Activated B cell treated with CpG ODN at 0.5 μM for 24 hours (primary cell): Measurements from ENCODE around the gene ELOVL5. TPM values are rescaled to one million over a fixed set of nuclear protein-coding genes. Genes with fewer than 3 reads are reported as not detected.
"Not testable (repeated sequence)": the region's sequence is repeated elsewhere in the genome, so short reads cannot be mapped to it uniquely, and the experiment has no call there.

Source experiments
- ATAC-seq: fragments of 200-7000 bp; cut with Tn5 transposase; one replicate; pipeline ENCODE4 v1.10.0; 2021; ENCODE audit warnings: low read depth, mild to moderate bottlenecking, moderate library complexity
- CTCF ChIA-PET: fragments of 350-600 bp; sonication (Branson Sonifier 250); formaldehyde crosslinking; loops from one replicate; lab custom pipeline; 2021; ENCODE audit warnings: antibody characterized with exemption; lab: Charles Lee
- POLR2A ChIA-PET: fragments of 350-600 bp; sonication (Branson Sonifier 250); formaldehyde crosslinking; loops from one replicate; lab custom pipeline; 2021; ENCODE audit warnings: antibody characterized with exemption; lab: Charles Lee
- DNase-seq: peaks from one replicate; pipeline ENCODE4 v3.0.0; 2022
- H3K27ac Mint-ChIP-seq: one replicate; pipeline ENCODE4 v1.8.0; 2020; ENCODE audit warnings: mixed read lengths
- H3K27me3 Mint-ChIP-seq: one replicate; pipeline ENCODE4 v1.8.0; 2021; ENCODE audit warnings: mixed read lengths
- H3K36me3 Mint-ChIP-seq: one replicate; pipeline ENCODE4 v1.8.0; 2021; ENCODE audit warnings: low read depth, mixed read lengths
- H3K4me1 Mint-ChIP-seq: one replicate; pipeline ENCODE4 v1.8.0; 2021; ENCODE audit warnings: mixed read lengths
- H3K4me3 Mint-ChIP-seq: one replicate; pipeline ENCODE4 v1.8.0; 2020; ENCODE audit warnings: mild to moderate bottlenecking, mixed read lengths
- H3K9me3 Mint-ChIP-seq: one replicate; pipeline ENCODE4 v1.8.0; 2020; ENCODE audit warnings: mixed read lengths
- intact Hi-C: fragments of 100-400 bp; cut with micrococcal nuclease; formaldehyde crosslinking; loops from one replicate; pipeline ENCODE4 v1.15.1; 2024
- total RNA-seq: library from RNA; stranded (reverse); gene quantifications from 2 replicates; pipeline ENCODE4 v1.2.3, GENCODE V29; 2022
- TF ChIP-seq, protein P1 (sequence below): fragments of 200-600 bp; IDR thresholded peaks from one replicate; pipeline ENCODE4 v1.8.0; 2022; ENCODE audit warnings: antibody characterized with exemption, mild to moderate bottlenecking

The ELOVL5 gene
- total RNA-seq, 1 donor from 2014 or later, result 127 TPM

DNA sequence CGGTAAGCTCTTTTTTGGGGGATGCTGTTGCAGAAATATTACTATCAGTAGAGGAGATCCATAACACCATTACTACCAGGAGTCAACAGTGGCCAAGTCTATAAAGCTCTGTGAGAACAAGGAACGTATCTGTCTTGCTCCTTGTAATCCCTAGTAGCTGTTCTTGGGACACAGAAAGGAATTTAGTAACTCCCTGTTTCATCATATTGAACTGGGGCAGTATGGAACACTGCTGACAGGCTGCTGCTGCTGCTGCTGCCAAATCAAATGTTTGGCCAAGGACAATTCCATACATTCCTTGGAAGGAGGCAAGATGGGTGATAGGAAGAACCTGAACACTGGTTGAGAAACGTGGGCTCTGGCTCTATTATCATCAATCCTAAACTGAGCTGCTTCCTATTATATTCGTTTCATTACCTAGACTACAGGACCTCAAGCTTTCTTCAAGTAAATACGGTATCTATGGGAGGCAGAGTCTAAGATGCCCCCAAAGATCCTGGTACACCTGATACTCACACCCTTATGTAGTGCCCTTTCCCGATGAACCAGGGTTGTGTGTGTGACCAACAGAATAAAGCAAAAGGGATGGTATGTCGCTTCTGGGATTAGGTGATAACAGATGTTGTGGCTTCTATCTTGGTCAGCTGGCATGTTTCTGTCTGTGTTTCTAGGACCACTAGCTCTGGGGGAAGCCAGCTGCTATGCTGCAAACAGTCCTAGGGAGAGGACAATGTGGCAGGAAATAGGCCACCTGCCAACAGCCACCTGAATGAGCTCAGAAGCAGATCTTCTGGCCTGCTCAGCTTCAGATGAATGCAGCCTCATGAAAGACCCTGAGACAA lies 39.5 kb downstream of the ELOVL5 start:
- peak; percentile 34 for ATAC-seq
- TF ChIP-seq, protein P1, sequence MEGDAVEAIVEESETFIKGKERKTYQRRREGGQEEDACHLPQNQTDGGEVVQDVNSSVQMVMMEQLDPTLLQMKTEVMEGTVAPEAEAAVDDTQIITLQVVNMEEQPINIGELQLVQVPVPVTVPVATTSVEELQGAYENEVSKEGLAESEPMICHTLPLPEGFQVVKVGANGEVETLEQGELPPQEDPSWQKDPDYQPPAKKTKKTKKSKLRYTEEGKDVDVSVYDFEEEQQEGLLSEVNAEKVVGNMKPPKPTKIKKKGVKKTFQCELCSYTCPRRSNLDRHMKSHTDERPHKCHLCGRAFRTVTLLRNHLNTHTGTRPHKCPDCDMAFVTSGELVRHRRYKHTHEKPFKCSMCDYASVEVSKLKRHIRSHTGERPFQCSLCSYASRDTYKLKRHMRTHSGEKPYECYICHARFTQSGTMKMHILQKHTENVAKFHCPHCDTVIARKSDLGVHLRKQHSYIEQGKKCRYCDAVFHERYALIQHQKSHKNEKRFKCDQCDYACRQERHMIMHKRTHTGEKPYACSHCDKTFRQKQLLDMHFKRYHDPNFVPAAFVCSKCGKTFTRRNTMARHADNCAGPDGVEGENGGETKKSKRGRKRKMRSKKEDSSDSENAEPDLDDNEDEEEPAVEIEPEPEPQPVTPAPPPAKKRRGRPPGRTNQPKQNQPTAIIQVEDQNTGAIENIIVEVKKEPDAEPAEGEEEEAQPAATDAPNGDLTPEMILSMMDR, result no peak
- peak overlapping the region; percentile 92 for H3K27ac Mint-ChIP-seq
- peak overlapping the region; percentile 57 for H3K4me3 Mint-ChIP-seq
- intact Hi-C loops, result no loop called here
- no peaks in the 10 kb centered on the region for H3K27me3 Mint-ChIP-seq
- CTCF ChIA-PET, result interaction anchor here (1.1 to 2.2 kb wide), 4 partner anchors 9 to 102 kb away, joined by 3 to 12 read pairs (median 6); no protein-coding TSS in a partner anchor
- peaks cover 84% of the 10 kb centered on the region for H3K4me1 Mint-ChIP-seq
- H3K9me3 Mint-ChIP-seq, result no peaks in the 10 kb centered on the region
- POLR2A ChIA-PET, result interaction anchor here (0.9 to 2.6 kb wide), 9 partner anchors 10 to 174 kb away, joined by 3 to 10 read pairs (median 4); partner anchors contain the start of gene ELOVL5
- no peak for DNase-seq
- peaks cover 33% of the 10 kb centered on the region for H3K36me3 Mint-ChIP-seq

DNA sequence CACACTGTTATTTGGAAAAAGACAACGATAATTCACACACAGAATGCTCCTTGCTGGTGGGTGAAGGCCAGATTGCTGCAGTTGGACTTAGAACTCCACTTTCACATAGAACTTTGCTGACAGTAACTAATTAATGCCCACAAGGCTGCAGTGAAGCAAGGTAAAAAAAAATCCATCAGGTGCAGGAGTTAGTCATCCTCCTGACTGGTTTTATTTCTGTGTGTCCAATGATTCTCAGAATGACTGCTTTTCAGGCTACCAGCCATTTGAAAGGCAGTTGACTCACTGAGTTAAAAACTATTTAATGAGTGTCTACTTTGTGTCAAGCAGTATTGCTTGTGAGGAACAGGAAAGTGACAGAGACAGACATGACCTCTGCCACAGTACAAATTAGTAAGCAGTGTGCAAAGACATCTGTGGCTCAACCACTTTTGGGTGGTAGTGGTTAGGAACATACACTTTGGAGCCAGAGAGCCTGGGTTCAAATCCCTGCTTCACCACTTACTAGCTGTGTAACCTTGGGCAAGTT lies 41.9 kb downstream of the ELOVL5 start:
- intact Hi-C loops, result loop anchor here (2.0 kb wide), 2 partner anchors 28 to 42 kb away; partner anchors contain the start of gene ELOVL5
- Mint-ChIP-seq H3K4me3 (peak overlapping the region; percentile 24), H3K4me1 (peaks cover 85% of the 10 kb centered on the region), H3K9me3 (no peaks in the 10 kb centered on the region), H3K27me3 (no peaks in the 10 kb centered on the region), H3K27ac (peak overlapping the region; percentile 76), H3K36me3 (peaks cover 27% of the 10 kb centered on the region)
- ATAC-seq (peak; percentile 66), DNase-seq (no peak)
- TF ChIP-seq, protein P1, result no peak
- CTCF ChIA-PET, result no interaction called here
- POLR2A ChIA-PET, result interaction anchor here (0.8 to 1.6 kb wide), 3 partner anchors 15 to 53 kb away, joined by 3 to 8 read pairs (median 6); no protein-coding TSS in a partner anchor

DNA sequence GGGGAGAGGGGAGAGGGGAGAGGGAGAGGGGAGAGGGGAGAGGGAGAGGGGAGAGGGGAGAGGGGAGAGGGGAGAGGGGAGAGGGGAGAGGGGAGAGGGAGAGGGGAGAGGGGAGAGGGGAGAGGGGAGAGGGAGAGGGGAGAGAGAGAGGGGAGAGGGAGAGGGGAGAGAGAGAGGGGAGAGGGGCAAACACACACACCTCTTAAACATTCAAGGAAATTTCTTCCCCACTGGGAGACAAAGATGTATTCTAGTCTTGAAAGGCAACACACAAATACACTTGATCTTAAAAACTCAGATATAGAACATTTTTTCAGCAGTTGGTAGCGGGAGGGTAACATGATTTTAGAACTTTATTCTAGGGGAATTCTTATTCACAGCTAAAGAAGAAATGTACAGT lies 42.5 kb downstream of the ELOVL5 start:
- POLR2A ChIA-PET, result interaction anchor here (0.9 kb wide), 1 partner anchor 42 kb away, joined by 8 read pairs; no protein-coding TSS in a partner anchor
- H3K4me1 Mint-ChIP-seq, result peaks cover 86% of the 10 kb centered on the region
- H3K4me3 Mint-ChIP-seq, result not testable (repeated sequence)

DNA sequence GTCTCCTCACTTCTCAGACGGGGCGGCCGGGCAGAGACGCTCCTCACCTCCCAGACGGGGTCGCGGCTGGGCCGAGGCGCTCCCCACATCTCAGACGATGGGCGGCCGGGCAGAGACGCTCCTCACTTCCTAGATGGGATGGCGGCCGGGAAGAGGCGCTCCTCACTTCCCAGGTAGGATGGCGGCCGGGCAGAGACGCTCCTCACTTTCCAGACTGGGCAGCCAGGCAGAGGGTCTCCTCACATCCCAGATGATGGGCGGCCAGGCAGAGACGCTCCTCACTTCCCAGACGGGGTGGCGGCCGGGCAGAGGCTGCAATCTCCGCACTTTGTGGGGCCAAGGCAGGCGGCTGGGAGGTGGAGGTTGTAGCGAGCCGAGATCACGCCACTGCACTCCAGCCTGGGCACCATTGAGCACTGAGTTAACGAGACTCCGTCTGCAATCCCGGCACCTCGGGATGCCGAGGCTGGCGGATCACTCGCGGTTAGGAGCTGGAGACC lies 43.2 kb downstream of the ELOVL5 start:
- CTCF ChIA-PET, POLR2A ChIA-PET, H3K9me3 Mint-ChIP-seq, ATAC-seq, H3K4me3 Mint-ChIP-seq, H3K27me3 Mint-ChIP-seq, DNase-seq: not testable (repeated sequence)
- Mint-ChIP-seq H3K27ac (peak overlapping the region; percentile 50), H3K36me3 (peaks cover 20% of the 10 kb centered on the region), H3K4me1 (peaks cover 86% of the 10 kb centered on the region)
- intact Hi-C loops, result loop anchor here (2.0 kb wide), 2 partner anchors 29 to 43 kb away; partner anchors contain the start of gene ELOVL5

More for the DNA sequence above, 42.5 kb downstream of the ELOVL5 start:
- H3K36me3 Mint-ChIP-seq, result peaks cover 23% of the 10 kb centered on the region
- H3K27me3 Mint-ChIP-seq, DNase-seq, ATAC-seq, H3K9me3 Mint-ChIP-seq, CTCF ChIA-PET: not testable (repeated sequence)
- intact Hi-C loops, result loop anchor here (2.0 kb wide), 2 partner anchors 29 to 43 kb away; partner anchors contain the start of gene ELOVL5
- H3K27ac Mint-ChIP-seq, result peak overlapping the region; percentile 76

DNA sequence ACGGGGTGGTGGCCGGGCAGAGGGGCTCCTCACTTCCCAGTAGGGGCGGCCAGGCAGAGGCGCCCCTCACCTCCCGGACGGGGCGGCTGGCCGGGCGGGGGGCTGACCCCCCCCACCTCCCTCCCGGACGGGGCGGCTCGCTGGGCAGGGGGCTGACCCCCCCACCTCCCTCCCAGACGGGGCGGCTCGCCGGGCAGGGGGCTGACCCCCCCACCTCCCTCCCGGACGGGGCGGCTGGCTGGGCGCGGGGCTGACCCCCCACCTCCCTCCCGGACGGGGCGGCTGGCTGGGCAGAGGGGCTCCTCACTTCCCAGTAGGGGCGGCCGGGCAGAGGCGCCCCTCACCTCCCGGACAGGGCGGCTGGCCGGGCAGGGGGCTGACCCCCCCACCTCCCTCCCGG lies 43.8 kb downstream of the ELOVL5 start:
- CTCF ChIA-PET, intact Hi-C loops, H3K9me3 Mint-ChIP-seq, POLR2A ChIA-PET, H3K27me3 Mint-ChIP-seq, ATAC-seq, DNase-seq, H3K27ac Mint-ChIP-seq, H3K4me3 Mint-ChIP-seq: not testable (repeated sequence)
- Mint-ChIP-seq H3K36me3 (peaks cover 21% of the 10 kb centered on the region), H3K4me1 (peaks cover 86% of the 10 kb centered on the region)

DNA sequence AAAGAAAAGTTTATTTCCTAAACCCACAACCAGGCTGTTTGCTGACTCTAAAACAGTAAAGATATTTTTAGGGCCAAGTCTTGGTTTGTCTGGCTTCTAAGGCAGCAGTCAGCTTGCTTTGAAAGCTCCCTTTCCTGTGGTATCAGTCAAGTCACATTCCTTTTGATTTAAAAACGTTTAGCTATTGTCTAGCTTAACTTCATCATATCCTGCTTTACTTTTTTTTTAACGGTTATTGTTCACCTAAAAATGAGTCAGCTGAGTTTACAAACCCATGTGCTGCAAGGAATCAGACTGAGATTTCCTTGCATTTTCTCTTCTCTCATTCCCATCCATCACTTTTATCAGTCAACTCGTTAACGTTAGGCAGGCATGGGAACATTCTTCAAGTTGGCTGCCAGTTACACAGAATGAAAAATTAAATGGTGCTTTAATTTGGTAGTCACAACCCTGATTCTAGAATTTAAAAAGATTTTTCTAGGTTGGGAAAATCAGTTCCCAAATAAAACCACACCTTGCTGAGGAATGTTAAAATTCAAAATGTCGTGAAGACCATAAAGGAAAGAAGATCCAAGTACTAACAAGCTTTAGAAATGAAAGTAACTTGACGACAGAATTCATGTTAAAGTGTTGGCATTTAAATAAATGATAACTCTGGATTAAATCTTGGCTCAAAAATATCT lies 45.9 kb downstream of the ELOVL5 start:
- TF ChIP-seq, protein P1, result no peak
- DNase-seq (no peak), ATAC-seq (no peak)
- peak overlapping the region; percentile 44 for H3K4me3 Mint-ChIP-seq
- H3K27ac Mint-ChIP-seq, result peak overlapping the region; percentile 72
- H3K27me3 Mint-ChIP-seq, result no peaks in the 10 kb centered on the region
- H3K4me1 Mint-ChIP-seq, result peaks cover 86% of the 10 kb centered on the region
- intact Hi-C loops, result no loop called here
- H3K9me3 Mint-ChIP-seq, result no peaks in the 10 kb centered on the region
- ChIA-PET CTCF (interaction anchor here (0.9 to 4.0 kb wide), 4 partner anchors 8 to 131 kb away, joined by 3 to 19 read pairs (median 7); no protein-coding TSS in a partner anchor), POLR2A (interaction anchor here (0.9 to 3.8 kb wide), 8 partner anchors 9 to 57 kb away, joined by 3 to 23 read pairs (median 4); no protein-coding TSS in a partner anchor)
- peaks cover 20% of the 10 kb centered on the region for H3K36me3 Mint-ChIP-seq
